ENCODE results near the gene TTC34.
"Not testable (repeated sequence)": the region's sequence is repeated elsewhere in the genome, so short reads cannot be mapped to it uniquely, and the experiment has no call there.

TTC34 gene

DNA sequence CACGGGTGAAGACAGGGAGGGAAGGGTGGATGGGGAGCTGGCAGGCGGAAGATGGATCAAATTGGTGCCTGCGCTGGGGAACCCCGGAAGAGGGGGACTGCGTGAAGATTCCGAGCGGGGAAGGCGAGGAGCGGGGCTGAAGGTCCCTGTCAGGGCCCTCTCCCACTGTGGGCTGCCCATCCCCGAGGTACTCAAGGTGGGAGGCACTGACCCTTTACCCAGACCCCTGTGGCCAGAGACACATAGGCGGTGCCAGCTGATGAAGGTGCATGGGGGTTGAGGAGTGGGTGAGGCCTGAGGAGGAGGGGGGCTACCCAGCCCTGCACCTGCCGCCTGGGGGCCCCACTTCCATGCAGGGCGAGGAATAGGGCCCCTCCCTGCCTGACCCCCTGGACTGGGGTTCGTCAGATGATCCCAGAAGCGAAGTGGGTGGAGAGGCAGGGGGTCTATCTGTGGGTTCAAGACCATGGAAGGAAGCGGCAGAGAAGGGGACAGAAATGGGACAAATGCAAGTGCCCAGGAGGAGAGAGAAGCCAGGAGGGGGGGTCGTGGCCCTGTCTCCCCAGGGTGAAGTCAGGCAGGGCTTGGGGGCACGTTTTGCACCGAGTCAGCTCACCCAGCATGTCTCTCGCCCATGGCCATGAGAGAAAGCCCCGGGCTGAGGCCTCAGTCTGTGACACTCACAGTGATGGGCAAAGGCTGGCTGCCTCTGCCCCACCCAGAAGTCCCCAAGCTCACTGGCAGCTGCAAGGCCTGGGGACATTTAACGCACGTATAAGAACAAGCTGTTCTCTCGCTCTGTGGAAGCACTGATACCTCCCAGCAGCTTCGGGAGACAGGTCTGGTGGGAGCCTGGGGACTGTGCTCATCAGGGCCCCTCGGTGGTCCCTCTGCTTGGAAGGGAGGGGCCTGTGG, 161.6 kb downstream of the TTC34 start:
- DNase-seq = no peak

DNA sequence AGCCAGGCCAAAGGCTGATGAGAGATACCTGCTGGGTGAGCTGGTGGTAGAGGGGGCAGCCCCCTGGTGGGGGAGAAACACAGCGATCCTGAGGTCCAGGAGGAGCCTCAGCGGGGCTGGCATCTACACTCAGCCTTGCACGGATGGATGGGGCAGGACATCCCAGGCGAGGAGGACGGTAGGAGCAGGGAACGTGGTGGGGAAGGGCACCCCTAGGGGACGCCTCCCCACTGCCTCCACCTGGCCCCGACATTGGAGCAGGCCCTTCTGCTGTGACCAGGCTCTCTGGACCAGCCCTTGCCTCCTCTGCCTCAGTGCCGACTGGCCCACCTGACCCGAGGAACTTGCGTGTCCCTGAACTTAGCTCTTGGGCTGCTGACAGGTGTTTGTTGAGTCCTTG, 162.3 kb downstream of the TTC34 start:
- DNase-seq = no peak

DNA sequence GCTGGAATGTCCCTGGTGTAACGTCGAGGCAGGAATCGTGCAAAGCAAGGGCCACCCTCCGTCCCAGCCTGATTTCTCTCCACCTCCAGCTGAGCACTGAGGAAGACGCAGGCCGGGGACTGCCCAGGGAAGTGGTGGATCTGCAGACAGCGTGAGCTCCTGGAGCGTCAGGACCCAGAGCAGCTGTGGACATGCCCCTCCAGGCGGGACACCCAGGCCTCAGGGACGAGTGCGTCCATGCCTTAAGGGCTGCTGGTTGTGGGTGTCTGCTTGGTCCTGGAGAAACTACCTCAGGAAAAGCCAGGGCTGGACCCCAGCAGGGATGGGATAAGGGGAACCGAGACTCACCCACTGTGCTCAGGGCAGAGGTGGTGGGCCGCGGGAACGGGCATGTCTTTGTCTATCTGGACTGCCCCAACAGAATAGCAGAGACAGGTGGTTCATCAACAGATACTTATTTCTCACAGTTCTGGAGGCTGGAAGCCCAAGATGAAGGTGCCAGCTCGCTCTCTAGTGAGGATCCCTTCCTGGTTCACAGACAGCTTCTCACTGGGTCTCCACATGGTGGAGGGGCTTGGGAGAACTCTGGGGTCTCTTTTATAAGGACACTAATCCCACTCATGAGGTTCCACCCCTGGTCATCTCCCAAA, 162.9 kb downstream of the TTC34 start:
- DNase-seq = no peak

DNA sequence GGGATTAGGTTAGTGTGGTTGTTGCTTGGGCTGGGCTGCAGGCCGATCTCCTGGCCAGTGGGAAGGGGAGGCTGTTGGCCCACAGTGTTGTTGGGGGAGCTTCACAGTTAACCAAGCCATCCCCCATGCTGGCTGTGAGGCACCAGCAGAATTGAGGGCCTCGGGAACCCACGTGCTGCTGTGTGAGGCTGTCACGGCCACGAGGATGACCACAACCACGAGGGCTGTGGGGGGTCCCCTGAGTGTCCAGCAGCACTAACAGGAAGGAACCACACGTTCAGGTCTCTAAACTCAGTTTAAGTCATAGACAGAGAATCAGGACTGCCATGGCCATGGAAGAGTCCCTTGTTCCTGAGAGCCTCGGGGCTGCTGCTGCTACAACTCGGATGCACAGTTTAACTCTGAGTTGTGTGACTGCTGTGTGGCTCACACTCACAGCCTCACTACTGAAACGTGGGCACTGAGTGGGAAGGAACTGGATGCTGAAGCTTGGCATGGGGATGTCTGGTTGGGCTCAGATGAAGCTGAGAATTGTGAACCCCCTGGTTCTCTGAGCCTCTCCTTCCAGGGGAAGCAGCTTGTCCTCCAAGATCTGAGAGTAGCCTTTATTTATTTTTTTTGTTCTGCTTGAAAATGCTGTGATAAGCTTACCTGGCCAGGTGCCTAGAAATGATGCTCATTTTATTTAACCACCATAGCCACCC, 163.9 kb downstream of the TTC34 start:
- DNase-seq = no peak

DNA sequence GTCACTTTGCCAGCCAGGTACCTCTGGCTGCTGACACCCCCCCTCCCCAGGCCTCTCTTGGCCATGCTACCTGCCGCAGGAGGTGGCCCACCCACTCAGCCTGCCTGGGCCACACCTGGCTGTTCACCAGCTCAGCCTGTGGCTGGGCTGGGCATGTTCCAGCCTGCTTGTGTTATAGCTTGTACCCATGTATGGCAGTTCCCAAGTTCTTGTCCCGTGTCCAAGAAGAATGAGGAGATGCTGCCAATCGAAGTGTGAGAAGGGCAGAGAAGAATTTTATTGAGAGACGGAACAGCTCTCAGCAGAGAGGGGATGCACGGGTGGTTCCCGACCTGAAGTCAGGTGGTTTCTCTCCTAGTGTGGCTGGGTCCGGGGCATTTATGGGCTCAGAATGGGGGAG, 164.8 kb downstream of the TTC34 start:
- DNase-seq = no peak

DNA sequence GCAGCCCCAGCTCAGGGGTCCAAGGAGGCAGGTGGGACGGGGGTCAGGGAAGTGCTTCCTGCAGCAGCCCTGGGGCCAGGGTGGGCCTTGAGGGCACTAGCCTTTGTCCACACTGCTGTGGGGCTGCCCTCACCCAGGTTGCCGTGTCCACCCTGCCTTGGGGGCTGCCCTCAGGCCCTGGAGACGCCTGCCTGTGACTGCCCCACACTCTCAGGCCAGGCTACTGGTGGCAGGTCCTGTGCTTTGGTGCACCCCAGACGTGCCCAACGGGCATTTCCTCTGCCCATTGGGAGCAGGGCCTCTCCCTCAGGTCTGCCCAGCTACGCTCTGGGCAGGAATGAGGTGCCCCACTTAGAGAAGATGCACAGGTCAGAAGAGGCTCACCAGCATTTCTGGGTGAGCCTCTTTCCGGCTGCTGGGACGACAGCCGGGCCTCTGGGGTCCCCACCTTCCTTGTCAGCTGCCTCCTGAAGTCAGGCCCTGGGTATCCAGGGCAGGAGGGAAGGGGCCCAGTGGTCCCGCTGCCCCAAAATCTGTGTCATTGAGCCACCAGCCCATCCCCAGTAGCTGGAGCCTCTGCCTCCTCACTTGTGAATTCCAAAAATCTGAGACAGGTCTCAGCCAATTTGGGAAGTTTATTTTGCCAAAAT, 166.0 kb downstream of the TTC34 start:
- DNase-seq = no peak

DNA sequence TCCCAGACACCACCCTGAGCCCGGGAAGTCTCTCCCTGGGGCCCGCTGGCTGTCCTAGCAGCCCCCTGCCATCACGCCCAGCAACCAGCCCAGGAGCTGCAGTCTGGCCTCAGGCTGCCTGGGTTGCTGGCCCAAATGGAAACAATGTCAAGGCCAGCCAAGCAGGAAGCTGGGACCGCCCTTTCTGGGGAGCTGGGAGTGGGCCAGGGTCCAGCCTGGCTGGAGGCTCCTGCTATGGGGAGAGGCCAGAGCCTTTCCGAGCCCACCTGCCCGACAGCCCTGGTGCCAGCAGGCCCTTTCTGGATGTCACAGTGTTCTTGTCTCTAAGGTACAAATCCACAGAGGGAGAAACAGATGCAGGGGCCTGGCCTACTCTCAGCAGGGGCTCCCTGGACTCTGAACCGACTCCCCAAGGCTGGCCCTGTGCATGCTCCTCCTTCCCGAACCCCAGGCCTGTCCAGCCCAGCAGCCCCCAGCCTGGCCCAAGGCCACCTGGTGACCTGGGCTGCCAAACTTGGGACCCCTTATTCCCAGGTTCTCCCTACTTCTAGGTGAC, 167.5 kb downstream of the TTC34 start:
- no peak for DNase-seq

DNA sequence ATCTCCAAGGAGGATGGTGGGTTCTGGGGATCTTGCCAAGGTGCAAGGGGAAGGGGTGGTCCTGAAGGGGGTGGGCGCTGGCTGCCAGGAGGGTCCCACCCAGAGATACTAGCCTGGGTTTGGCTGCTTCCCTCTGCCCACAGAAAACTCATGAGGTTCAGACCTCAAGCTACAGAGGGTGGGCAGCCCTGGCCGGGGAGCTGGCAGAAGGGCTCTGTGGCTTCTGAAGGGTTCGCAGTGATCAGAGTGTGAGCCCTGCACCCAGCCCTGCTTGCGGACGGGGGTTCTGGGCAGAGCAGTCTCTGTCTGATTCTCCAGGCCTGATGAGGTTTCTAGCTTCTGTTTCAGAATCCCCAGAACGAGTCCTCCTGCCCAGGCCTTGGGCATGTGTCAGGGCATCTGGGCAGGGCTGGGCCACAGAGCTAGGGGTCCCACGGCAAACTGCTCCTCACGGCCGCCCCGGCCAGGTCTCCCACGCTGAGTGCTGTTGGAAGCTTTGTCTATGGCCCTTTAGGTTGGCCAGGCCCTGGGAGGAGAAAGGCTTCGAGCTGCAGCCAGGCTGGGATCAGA, 168.0 kb downstream of the TTC34 start:
- DNase-seq = no peak

DNA sequence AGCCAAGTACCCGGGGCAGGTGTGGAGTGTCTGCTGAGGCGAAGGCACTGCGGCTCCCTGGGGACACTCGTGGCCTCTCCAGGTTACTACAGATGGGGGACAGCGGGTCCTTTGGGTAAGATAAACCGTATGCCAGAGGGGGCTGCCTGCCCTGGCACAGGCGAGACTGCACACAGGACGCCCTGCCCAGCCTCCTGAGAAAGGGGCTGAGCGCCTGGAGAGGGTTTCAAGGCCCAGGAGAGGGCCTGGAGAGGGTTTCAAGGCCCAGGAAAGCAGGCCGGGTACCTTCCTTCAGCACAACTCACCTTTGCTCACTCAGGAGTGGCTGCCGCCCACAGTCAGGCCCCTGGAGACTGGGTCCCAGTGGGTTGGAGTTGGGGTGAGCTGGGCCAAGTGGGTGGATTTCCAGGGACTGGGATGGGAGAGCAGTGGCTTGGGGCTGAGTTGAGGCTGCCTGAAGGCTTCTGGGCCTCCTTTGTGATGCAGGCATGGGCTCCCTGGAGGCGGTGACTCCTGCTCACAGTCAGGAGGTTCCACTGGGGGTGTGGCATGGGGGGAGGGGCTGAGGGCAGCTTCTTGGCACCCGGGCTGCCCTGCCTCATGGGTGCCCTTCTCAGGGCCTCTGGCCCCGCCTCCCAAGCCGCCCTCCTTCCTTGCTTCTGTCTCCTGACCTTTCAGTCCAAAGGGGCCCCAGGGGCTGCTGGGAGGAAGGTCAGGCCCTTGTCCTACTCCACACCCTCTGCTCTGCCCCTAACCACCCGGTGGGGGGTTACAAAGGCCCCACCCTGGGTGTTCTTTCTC, 168.7 kb downstream of the TTC34 start, which contains the start of gene MMEL1:
MMEL1 (minus strand) TSS at position 456 of the 801 bp plus-strand sequence. CDS start 3,532 bp downstream, outside the sequence.
- no peak for DNase-seq

DNA sequence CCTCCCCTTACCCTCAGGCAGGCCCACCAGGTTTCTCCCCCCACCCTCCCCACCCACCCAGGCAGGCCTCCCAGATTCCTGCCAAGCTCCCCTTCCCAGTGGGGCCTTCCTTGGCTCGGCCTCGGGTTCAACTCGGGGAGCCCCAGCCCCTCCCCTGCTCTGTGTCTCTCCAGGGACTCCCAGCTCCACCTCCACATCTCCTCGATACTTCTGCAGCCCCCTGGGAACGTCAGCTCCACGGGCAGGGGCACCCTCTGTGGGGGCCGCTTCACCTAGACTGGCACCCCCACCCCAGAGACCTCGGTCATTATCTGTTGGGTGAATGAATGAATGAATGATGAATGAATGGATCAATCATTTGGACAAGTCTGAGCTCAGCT, 169.5 kb downstream of the TTC34 start:
- no peak for DNase-seq

DNA sequence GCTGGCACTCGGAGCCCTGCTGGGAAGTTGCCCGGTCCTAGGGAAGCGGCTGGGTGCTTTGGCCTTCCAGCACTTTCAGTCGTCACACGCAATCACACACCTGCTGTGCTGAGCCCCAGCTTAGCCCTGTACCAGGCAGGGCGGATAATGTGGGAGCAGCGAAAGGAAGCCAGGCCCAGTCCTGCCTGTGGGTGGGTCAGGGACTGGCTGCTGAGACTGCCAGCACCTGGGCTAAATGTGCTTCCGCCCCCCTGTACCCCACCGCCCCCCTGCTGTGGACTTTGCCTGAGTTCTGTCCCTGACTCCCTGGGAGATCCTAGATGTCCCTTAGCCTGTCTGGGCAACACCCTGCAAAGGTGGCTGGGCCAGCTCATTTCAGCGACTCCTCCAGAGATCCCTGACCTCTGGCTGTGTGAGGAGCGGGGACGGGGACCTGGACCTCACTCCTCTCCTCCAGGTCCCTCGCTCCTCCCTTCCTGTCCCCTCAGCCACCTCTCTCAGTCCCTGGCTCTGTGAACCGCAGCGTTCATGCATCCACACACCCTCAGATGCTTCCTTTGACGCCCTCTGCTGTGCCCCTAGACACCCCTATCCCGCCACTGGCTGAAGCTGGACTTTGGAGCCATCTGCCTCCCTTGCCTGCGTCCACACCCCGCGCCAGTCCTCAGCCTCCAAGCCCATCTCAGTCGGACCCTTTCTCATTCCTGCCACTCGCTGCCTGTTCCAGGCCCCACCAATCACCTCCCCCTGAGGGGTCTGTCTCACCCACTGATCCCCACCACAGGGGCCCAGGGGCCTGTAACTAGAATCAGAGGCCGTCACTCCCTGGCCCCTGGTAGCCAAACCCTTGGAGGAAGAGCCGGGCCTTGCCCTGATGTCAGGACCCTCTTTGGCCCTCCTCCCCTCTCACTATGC, 170.1 kb downstream of the TTC34 start:
- no peak for DNase-seq

DNA sequence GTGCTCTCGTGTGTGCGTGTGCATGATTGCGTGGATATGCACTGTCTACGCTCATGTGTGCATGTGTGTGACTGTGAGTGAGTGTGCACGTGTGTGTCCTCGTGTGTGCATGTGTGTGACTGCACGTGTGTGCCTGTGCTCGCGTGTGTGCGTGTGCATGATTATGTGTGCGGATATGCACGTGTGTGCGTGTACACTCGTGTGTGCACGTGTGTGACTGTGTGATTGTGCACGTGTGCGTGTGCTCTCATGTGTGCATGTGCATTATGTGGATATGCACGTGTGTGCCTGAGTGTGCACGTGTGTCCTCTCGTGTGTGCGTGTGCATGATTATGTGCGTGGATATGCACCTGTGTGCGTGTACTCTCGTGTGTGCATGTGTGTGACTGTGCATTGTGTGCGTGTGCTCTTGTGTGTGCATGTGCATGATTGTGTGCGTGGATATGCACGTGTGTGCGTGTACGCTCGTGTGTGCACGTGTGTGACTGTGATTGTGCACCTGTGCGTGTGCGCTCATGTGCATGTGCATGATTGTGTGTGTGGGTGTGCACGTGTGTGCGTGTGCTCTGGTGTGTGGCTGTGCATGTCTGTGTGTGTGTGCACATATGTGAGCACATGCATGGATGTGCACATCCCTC, 170.9 kb downstream of the TTC34 start:
- DNase-seq = no peak

DNA sequence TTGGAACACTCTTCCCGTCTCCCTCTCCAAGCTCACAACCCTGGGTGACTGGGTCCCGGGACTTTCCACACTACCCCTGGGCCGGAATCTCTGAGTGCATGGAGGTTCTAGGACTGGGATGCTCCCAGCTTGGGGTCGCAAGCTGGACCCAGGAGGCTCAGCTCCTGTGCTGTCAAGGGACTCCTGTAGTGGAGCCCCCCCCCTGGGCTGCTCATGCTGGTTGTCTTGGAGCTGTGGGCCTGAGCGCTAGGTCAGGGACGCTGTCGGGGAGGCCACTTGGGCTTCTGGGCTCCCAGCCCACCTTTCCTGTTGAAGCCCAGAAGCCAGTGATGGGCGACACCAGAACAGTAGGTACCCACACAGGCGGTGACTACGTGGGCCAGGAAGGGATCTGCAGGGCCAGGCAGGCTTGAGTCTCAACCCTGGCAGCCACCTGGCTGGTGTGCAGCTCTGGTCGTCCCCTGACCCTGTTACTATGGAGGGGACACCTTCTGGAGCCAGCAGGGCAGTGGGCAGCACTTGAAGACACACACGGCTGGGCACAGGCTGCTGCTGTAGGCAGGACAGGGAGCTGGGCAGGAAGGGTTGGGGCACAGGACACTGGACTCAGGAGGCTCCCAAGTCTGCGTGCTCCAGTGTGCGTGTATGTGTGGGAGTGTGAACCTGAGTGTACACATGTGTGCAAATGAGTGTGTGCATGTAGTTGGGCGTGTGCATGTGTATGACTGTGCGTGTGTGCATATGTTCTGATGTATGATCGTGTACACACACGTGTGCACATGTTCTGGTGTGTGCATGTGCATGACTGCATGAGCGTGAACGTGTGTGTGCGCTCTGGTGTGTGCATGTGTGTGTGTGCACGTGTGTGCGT, 171.6 kb downstream of the TTC34 start:
- no peak for DNase-seq

DNA sequence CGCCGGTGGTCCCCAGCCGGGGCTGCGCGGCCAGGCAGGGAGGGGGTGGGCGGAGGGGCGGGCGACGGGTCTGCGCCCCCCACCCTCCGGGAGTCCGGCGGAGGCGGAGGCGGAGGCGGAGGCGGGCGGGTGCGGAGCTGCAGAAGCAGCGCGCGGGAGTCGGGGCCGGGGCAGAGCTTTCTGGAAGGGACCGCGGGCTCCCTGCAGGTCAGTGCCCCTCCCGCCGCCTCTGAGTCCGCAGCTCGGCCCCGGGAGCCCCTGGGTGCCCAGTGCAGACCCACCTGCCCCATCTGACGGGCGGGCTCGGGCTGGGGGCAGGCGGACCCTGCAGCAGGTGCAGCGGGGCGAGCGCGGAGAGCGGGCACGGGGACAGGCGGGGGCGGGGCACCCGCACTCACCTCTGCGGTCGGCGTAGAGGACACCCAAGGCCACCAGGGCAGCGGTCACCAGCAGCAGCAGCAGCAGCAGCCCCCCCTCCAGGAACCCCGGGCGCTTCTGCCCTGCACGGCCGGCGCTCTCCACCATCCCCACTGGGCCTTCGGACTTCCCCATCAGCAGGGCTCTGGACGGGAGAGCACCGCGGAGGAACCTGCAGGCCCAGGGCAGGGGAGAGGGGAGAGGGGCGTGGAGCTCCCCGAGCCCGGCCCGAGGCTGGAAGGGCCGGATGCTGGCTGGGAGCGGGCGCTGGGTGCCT, 172.4 kb downstream of the TTC34 start:
- DNase-seq = no peak

DNA sequence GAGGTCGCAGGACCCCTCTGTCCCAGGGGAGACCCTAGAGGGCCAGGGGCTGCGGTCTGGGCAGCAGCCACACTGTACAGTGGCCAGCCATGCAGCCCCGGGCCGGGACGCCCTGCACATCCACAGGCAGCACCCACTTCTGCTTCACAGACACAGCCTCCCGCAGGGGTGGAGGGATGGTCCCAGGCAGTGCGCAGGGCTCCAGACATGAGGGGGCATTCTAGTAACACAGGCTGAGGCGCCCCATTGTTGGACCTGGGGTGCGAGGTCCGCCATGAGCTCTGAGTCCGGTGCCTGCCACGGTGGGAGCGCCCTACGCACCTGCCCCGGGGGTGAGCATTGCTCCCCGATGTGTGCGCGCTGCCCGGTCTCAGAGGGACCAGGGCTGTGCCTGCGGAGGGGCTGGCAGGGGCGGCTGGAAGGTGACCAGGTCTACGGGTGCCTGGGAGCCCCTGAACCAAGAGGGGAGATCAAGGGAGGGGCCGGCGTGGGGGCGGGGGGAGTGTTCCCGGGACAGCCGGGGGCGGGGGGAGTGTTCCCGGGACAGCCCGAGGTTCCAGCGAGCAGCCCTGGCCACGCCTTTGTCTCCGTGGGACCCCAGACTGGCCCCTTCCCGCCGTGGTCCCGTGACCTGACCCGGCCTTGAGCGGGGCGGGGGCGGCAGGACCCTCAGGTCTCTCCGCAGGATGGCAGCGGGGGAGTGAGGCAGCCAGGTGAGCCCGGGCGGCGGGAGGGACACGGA, 173.1 kb downstream of the TTC34 start:
- no peak for DNase-seq

DNA sequence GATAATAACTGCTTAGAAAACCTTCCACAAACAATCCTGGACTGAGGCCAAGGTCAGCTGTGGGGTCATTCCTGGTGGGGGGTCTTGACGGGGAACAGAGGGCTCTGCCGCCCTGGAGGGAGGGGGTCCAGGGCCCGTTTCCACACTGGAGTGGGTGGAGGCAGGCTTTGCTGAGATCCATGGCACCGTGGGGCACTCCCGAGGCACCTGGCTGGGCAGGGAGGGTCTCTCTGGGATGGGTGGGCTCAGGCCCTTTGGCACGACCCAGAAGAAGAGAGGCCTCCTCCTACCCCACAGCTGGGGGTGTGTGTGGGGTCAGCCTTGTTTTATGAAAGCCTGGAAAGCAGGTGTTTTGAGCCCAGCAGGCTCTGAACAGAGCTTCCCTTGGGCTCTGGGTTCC, 173.7 kb downstream of the TTC34 start:
- DNase-seq = no peak

DNA sequence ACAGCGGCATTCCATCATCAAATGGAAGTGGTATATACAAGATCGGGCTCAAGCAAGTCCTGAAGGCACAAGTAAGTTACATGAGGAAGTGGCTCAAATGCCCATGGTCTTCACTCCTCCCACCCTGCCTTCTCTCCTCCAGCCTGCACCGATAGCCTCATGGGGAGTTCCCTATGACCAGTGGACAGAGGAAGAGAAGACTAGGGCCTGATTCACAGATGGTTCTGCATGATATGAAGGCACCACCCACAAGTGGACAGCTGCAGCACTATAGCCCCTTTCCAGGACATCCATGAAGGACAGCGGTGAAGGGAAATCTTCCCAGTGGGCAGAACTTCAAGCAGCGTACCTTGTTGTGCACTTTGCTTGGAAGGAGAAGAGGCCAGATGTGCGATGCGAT, 175.7 kb downstream of the TTC34 start:
- DNase-seq = not testable (repeated sequence)

DNA sequence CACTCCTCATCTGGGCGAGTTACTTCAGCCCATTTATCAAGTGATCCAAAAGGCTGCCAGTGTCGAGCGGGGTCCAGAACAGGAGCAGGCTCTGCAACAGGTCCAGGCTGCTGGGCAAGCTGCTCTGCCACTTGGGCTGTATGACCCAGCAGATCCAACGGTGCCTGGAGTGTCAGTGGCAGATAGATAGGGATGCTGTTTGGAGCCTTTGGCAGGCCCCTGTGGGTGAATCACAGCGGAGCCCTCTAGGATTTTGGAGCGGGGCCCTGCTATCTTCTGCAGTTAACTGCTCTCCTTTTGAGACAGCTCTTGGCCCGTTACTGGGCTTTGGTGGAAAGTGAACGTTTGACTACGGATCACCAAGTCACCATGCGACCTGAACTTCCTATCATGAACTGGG, 176.2 kb downstream of the TTC34 start:
- no peak for DNase-seq

All from stimulated activated CD4-positive, alpha-beta T cell treated with anti-CD3 and anti-CD28 coated beads, Interleukin-2, amount 100 ng/mL, for 48 hours (primary cell).